Endothelial cell of umbilical vein (primary cell): ENCODE results near the gene CLSTN2. TPM values are rescaled to one million over a fixed set of nuclear protein-coding genes. Genes with fewer than 3 reads are reported as not detected.

Experiments
- BruUV-seq: library from RNA; stranded (reverse); fragments of 400-500 nt; replicated peaks from 2 replicates; lab custom pipeline; 2021; lab: Mats Ljungman, UMichigan
- CTCF ChIA-PET: fragments of 300-600, 350-600 bp; sonication (Branson Sonifier 250); formaldehyde crosslinking; loops from one replicate; lab custom pipeline; 2021; ENCODE audit warnings: antibody characterized with exemption, inconsistent platforms; lab: Charles Lee
- POLR2A ChIA-PET: fragments of 300-600, 350-600 bp; sonication (Branson Sonifier 250); formaldehyde crosslinking; loops from one replicate; lab custom pipeline; 2021; ENCODE audit warnings: antibody characterized with exemption, inconsistent platforms; lab: Charles Lee
- DNase-seq: peaks from one replicate; pipeline ENCODE4 v3.0.0-alpha.2; 2011; ENCODE audit warnings: low read depth, low spot score
- FAIRE-seq: peaks from 2 replicates; lab custom pipeline; 2011; peaks lifted over from hg19 to GRCh38; lab: Jason Lieb, UNC
- H2AFZ ChIP-seq: 2 replicates; pipeline ENCODE4 v1.6.0; 2012; ENCODE audit warnings: low read depth, low read length, control low read depth, inconsistent platforms
- H3K27ac ChIP-seq: 2 replicates; pipeline ENCODE4 v1.5.1; 2011; ENCODE audit warnings: low read depth, mild to moderate bottlenecking, control low read depth, low read length, moderate library complexity; ENCODE audit not compliant: insufficient read depth
- H3K27me3 ChIP-seq, 2 experiments: 2 replicates each; pipeline versions ENCODE4 v1.6.0 to v1.6.1; 2011; ENCODE audit warnings: low read length in 2 of 2, mixed read lengths in 1 of 2; ENCODE audit not compliant: control insufficient read depth in 2 of 2, insufficient read depth in 2 of 2
- H3K36me3 ChIP-seq, 2 experiments: 2 replicates in 1 of 2; 3 replicates in 1 of 2; pipeline ENCODE4 v1.5.1; 2011; ENCODE audit warnings: low read length in 2 of 2, mild to moderate bottlenecking in 1 of 2, moderate library complexity in 1 of 2; ENCODE audit not compliant: control insufficient read depth in 2 of 2, insufficient read depth in 2 of 2; ENCODE audit errors: extremely low read depth in 1 of 2
- H3K4me1 ChIP-seq: 3 replicates; pipeline ENCODE4 v1.5.1; 2011; ENCODE audit warnings: mild to moderate bottlenecking, low read length; ENCODE audit not compliant: control insufficient read depth, insufficient read depth; ENCODE audit errors: extremely low read depth
- H3K4me2 ChIP-seq: 2 replicates; pipeline ENCODE4 v1.6.1; 2011; ENCODE audit warnings: low read length, control low read depth, mixed read lengths; ENCODE audit not compliant: insufficient read depth
- H3K4me3 ChIP-seq, 3 experiments: fragments of 200-600 bp in 1 of 3; sonication (generic), shearing (Covaris generic) in 1 of 3; replicated peaks in 1 of 3; 2 replicates each; pipeline ENCODE4 v1.5.1; 2011 to 2016; ENCODE audit warnings: control low read depth in 3 of 3, low read length in 3 of 3, mild to moderate bottlenecking in 2 of 3, inconsistent platforms in 1 of 3, low read depth in 1 of 3, moderate library complexity in 1 of 3; ENCODE audit not compliant: insufficient read depth in 1 of 3
- H3K79me2 ChIP-seq: 2 replicates; pipeline ENCODE4 v1.6.0; 2012; ENCODE audit warnings: low read length, inconsistent platforms; ENCODE audit not compliant: control insufficient read depth, insufficient read depth
- H3K9ac ChIP-seq: replicated peaks from 2 replicates; pipeline ENCODE3; 2011; ENCODE audit warnings: low read length, control low read depth; ENCODE audit not compliant: insufficient read depth; ENCODE audit errors: extremely low read depth
- H3K9me1 ChIP-seq: replicated peaks from 3 replicates; pipeline ENCODE4 v1.6.0; 2011; ENCODE audit warnings: mild to moderate bottlenecking, low read length; ENCODE audit not compliant: control insufficient read depth, insufficient read depth; ENCODE audit errors: extremely low read depth
- H3K9me3 ChIP-seq: replicated peaks from 2 replicates; pipeline ENCODE4 v1.5.1; 2012; ENCODE audit warnings: low read length, inconsistent platforms; ENCODE audit not compliant: control insufficient read depth, insufficient read depth
- H4K20me1 ChIP-seq: replicated peaks from 2 replicates; pipeline ENCODE3; 2011; ENCODE audit warnings: mild to moderate bottlenecking, low read length; ENCODE audit not compliant: control insufficient read depth, insufficient read depth; ENCODE audit errors: extremely low read depth
- EZH2 ChIP-seq: IDR thresholded peaks from 2 replicates; pipeline ENCODE4 v1.6.1; 2012; ENCODE audit warnings: borderline replicate concordance, low read depth, mild to moderate bottlenecking, moderate library complexity, low read length, inconsistent platforms; ENCODE audit not compliant: severe bottlenecking
- FOS ChIP-seq: IDR thresholded peaks from 2 replicates; pipeline ENCODE4 v1.6.1; 2011; ENCODE audit warnings: mild to moderate bottlenecking, low read length, moderate library complexity, borderline replicate concordance; ENCODE audit not compliant: insufficient read depth
- GATA2 ChIP-seq: IDR thresholded peaks from 2 replicates; pipeline ENCODE4 v1.7.0; 2011; ENCODE audit warnings: low read depth, mild to moderate bottlenecking, moderate library complexity, mixed read lengths, low read length; ENCODE audit not compliant: insufficient read length, insufficient read depth
- JUN ChIP-seq: IDR thresholded peaks from 2 replicates; pipeline ENCODE4 v1.6.1; 2011; ENCODE audit warnings: borderline replicate concordance, low read depth; ENCODE audit not compliant: insufficient read length, insufficient read depth
- MYC ChIP-seq: IDR thresholded peaks from one replicate; pipeline ENCODE4 v1.6.1; 2011; ENCODE audit warnings: mild to moderate bottlenecking, low read depth, low read length
- POLR2A ChIP-seq: IDR thresholded peaks from 2 replicates; pipeline ENCODE4 v1.6.1; 2012; ENCODE audit warnings: low read depth, mild to moderate bottlenecking, control low read depth, low read length
- dilution Hi-C: fragments of 300-500 bp; cut with MboI; formaldehyde crosslinking; loops from one replicate; pipeline ENCODE4 v1.15.0; 2019; ENCODE audit warnings: low sequenced_read_pairs; ENCODE audit not compliant: extremely low pct_ligation_motif_present
- intact Hi-C: fragments of 100-400 bp; cut with micrococcal nuclease; formaldehyde crosslinking; loops from one replicate; pipeline ENCODE4 v1.10.0; 2022
- polyA plus RNA-seq, 4 experiments: library from polyadenylated mRNA; depleted of rRNA in 3 of 4; stranded (reverse) in 3 of 4; unstranded in 1 of 4; fragments of >200 nt; gene quantifications; 2 replicates each; pipeline versions ENCODE4 v1.2.1 to v1.2.3, GENCODE V29; 2011 to 2012; ENCODE audit warnings: missing spikeins in 1 of 4
- total RNA-seq: library from RNA; stranded (reverse); gene quantifications from 2 replicates; pipeline ENCODE4 v1.2.3, GENCODE V29; 2021
- TF ChIP-seq, protein P1 (sequence below), 2 donors: IDR thresholded peaks; 1 replicate in 1 of 2; 2 replicates in 1 of 2; pipeline ENCODE4 v1.5.1; 2011; ENCODE audit warnings: low read length in 2 of 2, mild to moderate bottlenecking in 2 of 2, moderate library complexity in 2 of 2, control low read depth in 1 of 2, inconsistent platforms in 1 of 2, low read depth in 1 of 2; ENCODE audit not compliant: insufficient read depth in 1 of 2; ENCODE audit errors: extremely low read depth in 1 of 2
- TF ChIP-seq, protein P2 (sequence below): IDR thresholded peaks from 2 replicates; pipeline ENCODE4 v1.6.1; 2011; ENCODE audit not compliant: insufficient read depth, insufficient read length

CLSTN2 gene
- total and polyA plus RNA-seq, 2 donors (not counting 3 experiments of a cell fraction or from before 2014, with no cell fraction given) = 0.26 to 0.38 TPM

DNA sequence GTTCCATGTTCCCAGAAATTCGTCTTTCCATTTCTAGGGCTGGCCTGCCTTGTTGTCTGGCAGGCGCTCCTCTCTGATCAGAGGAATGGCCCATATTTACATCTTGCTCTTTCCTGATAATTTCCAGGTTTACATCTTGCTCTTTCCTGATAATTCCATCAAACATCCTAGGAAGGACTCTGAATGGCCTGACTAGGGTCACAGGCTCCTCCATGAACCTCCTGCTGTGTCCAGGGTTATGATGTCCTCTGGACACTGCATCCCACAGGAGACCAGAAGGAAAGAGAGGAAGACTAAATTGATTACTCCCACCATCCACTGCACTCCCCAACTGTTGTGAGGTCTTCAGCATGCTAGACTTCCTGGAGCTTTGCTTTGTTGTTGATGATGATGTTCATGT, 75.4 kb downstream of the CLSTN2 start:
- intact Hi-C loops (no loop called here), dilution Hi-C loops (no loop called here)
- Histone ChIP-seq H3K27ac (no peak overlapping the region), H3K4me2 (no peak overlapping the region), H3K4me1 (no peaks in the 10 kb centered on the region), H3K36me3 (no peaks in the 10 kb centered on the region), H3K4me3 (no peak overlapping the region), H3K9me3 (no peaks in the 10 kb centered on the region), H3K9me1 (no peaks in the 10 kb centered on the region), H3K79me2 (no peaks in the 10 kb centered on the region), H3K9ac (no peak overlapping the region), H2AFZ (no peak overlapping the region), H3K27me3 (no peaks in the 10 kb centered on the region), H4K20me1 (no peaks in the 10 kb centered on the region)
- no peak for TF ChIP-seq MYC
- TF ChIP-seq FOS = no peak
- TF ChIP-seq JUN = no peak
- TF ChIP-seq, protein P1, sequence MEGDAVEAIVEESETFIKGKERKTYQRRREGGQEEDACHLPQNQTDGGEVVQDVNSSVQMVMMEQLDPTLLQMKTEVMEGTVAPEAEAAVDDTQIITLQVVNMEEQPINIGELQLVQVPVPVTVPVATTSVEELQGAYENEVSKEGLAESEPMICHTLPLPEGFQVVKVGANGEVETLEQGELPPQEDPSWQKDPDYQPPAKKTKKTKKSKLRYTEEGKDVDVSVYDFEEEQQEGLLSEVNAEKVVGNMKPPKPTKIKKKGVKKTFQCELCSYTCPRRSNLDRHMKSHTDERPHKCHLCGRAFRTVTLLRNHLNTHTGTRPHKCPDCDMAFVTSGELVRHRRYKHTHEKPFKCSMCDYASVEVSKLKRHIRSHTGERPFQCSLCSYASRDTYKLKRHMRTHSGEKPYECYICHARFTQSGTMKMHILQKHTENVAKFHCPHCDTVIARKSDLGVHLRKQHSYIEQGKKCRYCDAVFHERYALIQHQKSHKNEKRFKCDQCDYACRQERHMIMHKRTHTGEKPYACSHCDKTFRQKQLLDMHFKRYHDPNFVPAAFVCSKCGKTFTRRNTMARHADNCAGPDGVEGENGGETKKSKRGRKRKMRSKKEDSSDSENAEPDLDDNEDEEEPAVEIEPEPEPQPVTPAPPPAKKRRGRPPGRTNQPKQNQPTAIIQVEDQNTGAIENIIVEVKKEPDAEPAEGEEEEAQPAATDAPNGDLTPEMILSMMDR (IDR thresholded peaks at IDR 0.05; ENCODE audit: extremely low read depth in 1 of 2, insufficient read depth in 1 of 2, low read depth in 1 of 2, low read length in 2 of 2) = no peak
- no peak for TF ChIP-seq EZH2
- TF ChIP-seq GATA2 = no peak
- TF ChIP-seq, protein P2, sequence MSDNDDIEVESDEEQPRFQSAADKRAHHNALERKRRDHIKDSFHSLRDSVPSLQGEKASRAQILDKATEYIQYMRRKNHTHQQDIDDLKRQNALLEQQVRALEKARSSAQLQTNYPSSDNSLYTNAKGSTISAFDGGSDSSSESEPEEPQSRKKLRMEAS = no peak
- no peak for TF ChIP-seq POLR2A
- ChIA-PET CTCF (no interaction called here), POLR2A (no interaction called here)
- FAIRE-seq (no peak), DNase-seq (no peak)
- BruUV-seq = no TSS peak
